ENCODE data around the gene TBC1D14.

The TBC1D14 gene, protein sequence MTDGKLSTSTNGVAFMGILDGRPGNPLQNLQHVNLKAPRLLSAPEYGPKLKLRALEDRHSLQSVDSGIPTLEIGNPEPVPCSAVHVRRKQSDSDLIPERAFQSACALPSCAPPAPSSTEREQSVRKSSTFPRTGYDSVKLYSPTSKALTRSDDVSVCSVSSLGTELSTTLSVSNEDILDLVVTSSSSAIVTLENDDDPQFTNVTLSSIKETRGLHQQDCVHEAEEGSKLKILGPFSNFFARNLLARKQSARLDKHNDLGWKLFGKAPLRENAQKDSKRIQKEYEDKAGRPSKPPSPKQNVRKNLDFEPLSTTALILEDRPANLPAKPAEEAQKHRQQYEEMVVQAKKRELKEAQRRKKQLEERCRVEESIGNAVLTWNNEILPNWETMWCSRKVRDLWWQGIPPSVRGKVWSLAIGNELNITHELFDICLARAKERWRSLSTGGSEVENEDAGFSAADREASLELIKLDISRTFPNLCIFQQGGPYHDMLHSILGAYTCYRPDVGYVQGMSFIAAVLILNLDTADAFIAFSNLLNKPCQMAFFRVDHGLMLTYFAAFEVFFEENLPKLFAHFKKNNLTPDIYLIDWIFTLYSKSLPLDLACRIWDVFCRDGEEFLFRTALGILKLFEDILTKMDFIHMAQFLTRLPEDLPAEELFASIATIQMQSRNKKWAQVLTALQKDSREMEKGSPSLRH

DNA sequence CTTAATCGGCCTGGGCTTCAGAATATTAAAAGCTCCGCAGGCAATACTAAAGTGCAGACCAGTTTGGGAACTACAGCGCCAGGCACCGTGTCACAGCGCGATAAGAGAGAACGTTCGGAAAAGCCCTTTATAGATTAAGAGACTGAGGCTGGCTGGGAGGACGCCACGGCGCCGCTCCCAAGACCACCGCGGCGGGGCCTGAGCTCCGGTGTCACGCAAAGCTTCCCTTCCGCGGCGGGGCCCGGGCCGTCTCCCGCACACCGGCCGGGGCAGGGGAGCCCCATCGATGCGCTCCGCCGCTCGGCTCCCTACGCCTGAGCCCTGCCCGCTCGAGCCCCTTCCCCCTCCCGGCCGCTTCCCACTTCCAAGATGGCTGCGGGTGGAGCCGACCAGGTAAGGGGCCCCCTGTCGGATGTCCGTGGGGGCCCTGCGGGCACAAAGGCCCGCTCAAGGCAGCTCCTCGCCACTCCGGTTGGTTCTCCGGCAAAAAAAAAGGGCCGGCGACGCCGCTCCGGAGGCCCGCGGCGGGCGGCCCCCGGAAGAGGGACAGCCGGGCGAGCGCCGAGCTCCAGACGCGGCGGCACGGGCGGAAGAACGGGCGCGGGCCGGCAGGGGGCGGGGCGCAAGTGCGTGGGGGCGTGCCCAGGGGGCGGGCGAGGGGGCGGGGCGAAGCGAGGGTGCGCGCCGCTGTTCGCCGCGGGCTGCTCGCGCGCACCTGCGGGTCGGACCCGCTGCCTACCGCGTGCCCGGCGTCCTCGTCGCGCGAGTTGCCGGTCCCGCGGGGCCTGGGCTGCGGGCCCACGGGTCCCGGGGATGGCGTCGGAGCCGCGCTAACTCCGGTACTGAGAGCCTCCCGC is at the start of gene TBC1D14:
Gene TBC1D14, plus strand, starts transcription at position 714 of the 857 bp plus-strand sequence. CDS start 13,564 bp downstream, outside the sequence.
- Histone ChIP-seq H2AFZ (ENCODE audit: low read depth, low read length) (peak within 1 kb of the TSS; percentile 84; the same call in 1 of the 2 replicates), H3K4me1 (ENCODE audit: low read length) (peaks cover 19% of the 10 kb centered on the region)

DNA sequence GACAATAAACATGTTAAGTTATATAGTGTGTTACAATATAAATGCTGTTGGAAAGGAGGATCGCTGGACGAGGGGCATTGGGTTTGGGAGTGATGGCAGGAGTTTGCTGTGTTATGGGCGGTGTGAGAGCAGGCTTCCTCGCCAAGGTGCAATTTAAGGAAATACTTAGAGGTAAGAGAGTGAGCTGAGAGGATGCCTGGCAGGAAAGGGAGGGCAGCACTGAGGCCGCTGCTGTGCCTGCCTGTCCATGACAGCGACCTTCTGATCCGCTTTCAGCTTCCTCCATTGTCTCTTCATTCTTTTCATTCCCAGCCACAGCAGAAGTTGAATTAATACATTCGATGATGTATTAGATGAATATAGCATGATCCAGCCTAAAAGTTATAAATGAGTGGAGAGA is 41.2 kb upstream of the TBC1D14 start:
- Histone ChIP-seq H2AFZ (ENCODE audit: low read depth, low read length) (no peak overlapping the region), H3K27me3 (ENCODE audit: low read depth, low read length) (no peaks in the 10 kb centered on the region), H4K20me1 (ENCODE audit: insufficient read depth, low read length) (no peaks in the 10 kb centered on the region), H3K9me3 (ENCODE audit: insufficient read depth, low read length) (no peaks in the 10 kb centered on the region), H3K9ac (ENCODE audit: low read length) (no peak overlapping the region), H3K4me2 (ENCODE audit: low read length) (no peak overlapping the region), H3K27ac (ENCODE audit: low read length) (no peak overlapping the region), H3K4me1 (ENCODE audit: low read length) (no peaks in the 10 kb centered on the region), H3K4me3 (ENCODE audit: low read length) (no peak overlapping the region), H3K36me3 (replicated peaks; ENCODE audit: low read depth, low read length) (peaks cover 13% of the 10 kb centered on the region), H3K79me2 (ENCODE audit: low read length) (no peaks in the 10 kb centered on the region)
- no peak for TF ChIP-seq EZH2phosphoT487 (IDR thresholded peaks at IDR 0.05; ENCODE audit: low read depth)
- TF ChIP-seq, protein P1, sequence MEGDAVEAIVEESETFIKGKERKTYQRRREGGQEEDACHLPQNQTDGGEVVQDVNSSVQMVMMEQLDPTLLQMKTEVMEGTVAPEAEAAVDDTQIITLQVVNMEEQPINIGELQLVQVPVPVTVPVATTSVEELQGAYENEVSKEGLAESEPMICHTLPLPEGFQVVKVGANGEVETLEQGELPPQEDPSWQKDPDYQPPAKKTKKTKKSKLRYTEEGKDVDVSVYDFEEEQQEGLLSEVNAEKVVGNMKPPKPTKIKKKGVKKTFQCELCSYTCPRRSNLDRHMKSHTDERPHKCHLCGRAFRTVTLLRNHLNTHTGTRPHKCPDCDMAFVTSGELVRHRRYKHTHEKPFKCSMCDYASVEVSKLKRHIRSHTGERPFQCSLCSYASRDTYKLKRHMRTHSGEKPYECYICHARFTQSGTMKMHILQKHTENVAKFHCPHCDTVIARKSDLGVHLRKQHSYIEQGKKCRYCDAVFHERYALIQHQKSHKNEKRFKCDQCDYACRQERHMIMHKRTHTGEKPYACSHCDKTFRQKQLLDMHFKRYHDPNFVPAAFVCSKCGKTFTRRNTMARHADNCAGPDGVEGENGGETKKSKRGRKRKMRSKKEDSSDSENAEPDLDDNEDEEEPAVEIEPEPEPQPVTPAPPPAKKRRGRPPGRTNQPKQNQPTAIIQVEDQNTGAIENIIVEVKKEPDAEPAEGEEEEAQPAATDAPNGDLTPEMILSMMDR (IDR thresholded peaks at IDR 0.05; ENCODE audit: low read depth, low read length), result no peak

More for the DNA sequence above, at the start of gene TBC1D14:
- H3K9me3 ChIP-seq (ENCODE audit: insufficient read depth, low read length), result no peaks in the 10 kb centered on the region
- no peaks in the 10 kb centered on the region; the same call in 1 of the 2 replicates for H3K27me3 ChIP-seq (ENCODE audit: low read depth, low read length)
- no peak for TF ChIP-seq EZH2phosphoT487 (IDR thresholded peaks at IDR 0.05; ENCODE audit: low read depth)
- TF ChIP-seq, protein P1 (IDR thresholded peaks at IDR 0.05; ENCODE audit: low read depth, low read length), result peak; percentile 27
- peaks cover 23% of the 10 kb centered on the region for H3K79me2 ChIP-seq (ENCODE audit: low read length)
- peak within 1 kb of the TSS; percentile 73 for H3K9ac ChIP-seq (ENCODE audit: low read length)
- peak within 1 kb of the TSS; percentile 74 for H3K27ac ChIP-seq (ENCODE audit: low read length)
- peak within 1 kb of the TSS; percentile 93 for H3K4me3 ChIP-seq (ENCODE audit: low read length)
- peaks cover 5% of the 10 kb centered on the region; the same call in 1 of the 2 replicates for H4K20me1 ChIP-seq (ENCODE audit: insufficient read depth, low read length)
- no peaks in the 10 kb centered on the region for H3K36me3 ChIP-seq (replicated peaks; ENCODE audit: low read depth, low read length)
- peak within 1 kb of the TSS; percentile 100 for H3K4me2 ChIP-seq (ENCODE audit: low read length)

DNA sequence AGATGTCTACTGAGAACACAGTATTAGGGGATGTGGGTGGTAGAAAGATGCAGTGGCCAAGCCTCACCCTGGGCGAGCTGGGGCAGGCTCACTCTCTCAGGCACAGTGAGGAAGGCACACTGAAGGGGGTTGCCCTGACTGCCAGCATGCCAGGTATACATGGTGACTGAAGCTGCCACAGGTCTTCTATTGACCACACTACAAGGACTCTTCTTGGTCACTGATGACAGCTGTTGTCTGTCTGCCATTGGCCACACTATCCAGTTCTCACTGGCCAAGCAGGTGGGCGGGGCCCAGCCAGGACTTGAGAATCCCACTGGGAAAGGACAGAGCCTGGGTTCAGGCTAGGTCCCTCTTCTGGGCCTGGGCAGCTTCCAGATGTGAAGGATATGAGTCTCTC is 39.7 kb upstream of the TBC1D14 start:
- TF ChIP-seq, protein P1 (IDR thresholded peaks at IDR 0.05; ENCODE audit: low read depth, low read length), result no peak
- peaks cover 4% of the 10 kb centered on the region for H3K36me3 ChIP-seq (replicated peaks; ENCODE audit: low read depth, low read length)
- H2AFZ ChIP-seq (ENCODE audit: low read depth, low read length), result no peak overlapping the region
- H3K27ac ChIP-seq (ENCODE audit: low read length), result no peak overlapping the region
- H3K4me2 ChIP-seq (ENCODE audit: low read length), result no peak overlapping the region
- no peak overlapping the region for H3K9ac ChIP-seq (ENCODE audit: low read length)
- H4K20me1 ChIP-seq (ENCODE audit: insufficient read depth, low read length), result no peaks in the 10 kb centered on the region
- H3K4me1 ChIP-seq (ENCODE audit: low read length), result no peaks in the 10 kb centered on the region
- no peaks in the 10 kb centered on the region for H3K27me3 ChIP-seq (ENCODE audit: low read depth, low read length)
- no peaks in the 10 kb centered on the region for H3K79me2 ChIP-seq (ENCODE audit: low read length)
- no peaks in the 10 kb centered on the region for H3K9me3 ChIP-seq (ENCODE audit: insufficient read depth, low read length)
- H3K4me3 ChIP-seq (ENCODE audit: low read length), result no peak overlapping the region
